T-cell (primary cell): ENCODE results near the gene SFXN5. TPM values are rescaled to one million over a fixed set of nuclear protein-coding genes. Genes with fewer than 3 reads are reported as not detected.

Source experiments
- ATAC-seq, 4 experiments: fragments of 200-7000 bp in 3 of 4; fragments of 150-1000 bp in 1 of 4; cut with Tn5 transposase; replicated peaks in 1 of 4; 1 replicate in 3 of 4; 2 replicates in 1 of 4; pipeline ENCODE4 v1.10.0; 2021; ENCODE audit warnings: moderate library complexity in 3 of 4, mild to moderate bottlenecking in 2 of 4, moderate number of reproducible peaks in 1 of 4
- CTCF ChIA-PET, 2 donors: fragments of 300-600 bp; sonication (Branson Sonifier 250); formaldehyde crosslinking; loops; one replicate each; lab custom pipeline; 2022; ENCODE audit warnings: antibody characterized with exemption in 2 of 2; lab: Charles Lee
- POLR2A ChIA-PET, 2 donors: fragments of 300-600 bp; sonication (Branson Sonifier 250); formaldehyde crosslinking; loops; one replicate each; lab custom pipeline; 2022; ENCODE audit warnings: antibody characterized with exemption in 2 of 2; lab: Charles Lee
- DNase-seq, 35 experiments: peaks; one replicate each; pipeline versions ENCODE4 v3.0.0 to v3.0.0-alpha.2; 2013 to 2023
- H3K27ac ChIP-seq: one replicate; pipeline ENCODE4 v1.5.1; 2013; ENCODE audit warnings: low read length
- H3K27me3 ChIP-seq, 2 experiments: replicated peaks in 1 of 2; 1 replicate in 1 of 2; 2 replicates in 1 of 2; pipeline versions ENCODE4 v1.6.1 to v1.7.0; 2013; ENCODE audit warnings: low read length in 1 of 2, mixed read lengths in 1 of 2; ENCODE audit not compliant: control insufficient read depth in 2 of 2, insufficient read depth in 2 of 2; ENCODE audit errors: extremely low read depth in 1 of 2
- H3K36me3 ChIP-seq, 2 donors: 1 replicate in 1 of 2; 2 replicates in 1 of 2; pipeline versions ENCODE4 v1.6.1 to v1.7.0; 2013; ENCODE audit warnings: low read length in 1 of 2; ENCODE audit not compliant: control insufficient read depth in 2 of 2, insufficient read depth in 1 of 2; ENCODE audit errors: extremely low read depth in 1 of 2
- H3K4me1 ChIP-seq, 2 experiments: 1 replicate in 1 of 2; 2 replicates in 1 of 2; pipeline versions ENCODE4 v1.6.1 to v1.7.0; 2013; ENCODE audit warnings: low read length in 2 of 2, mixed read lengths in 1 of 2; ENCODE audit not compliant: insufficient read depth in 2 of 2, control insufficient read depth in 1 of 2; ENCODE audit errors: extremely low read depth in 1 of 2
- H3K4me3 ChIP-seq, 2 donors: 1 replicate in 1 of 2; 2 replicates in 1 of 2; pipeline versions ENCODE4 v1.5.1 to v1.7.0; 2013; ENCODE audit warnings: mild to moderate bottlenecking in 2 of 2, low read length in 1 of 2, moderate library complexity in 1 of 2; ENCODE audit not compliant: control insufficient read depth in 1 of 2; ENCODE audit errors: extremely low read depth in 1 of 2
- H3K9me3 ChIP-seq: 2 replicates; pipeline ENCODE4 v1.7.0; 2013
- H3K27ac Mint-ChIP-seq, 2 donors: one replicate each; pipeline ENCODE4 v1.8.0; 2020 to 2021; ENCODE audit warnings: mild to moderate bottlenecking in 2 of 2, mixed read lengths in 2 of 2
- H3K27me3 Mint-ChIP-seq, 2 donors: one replicate each; pipeline ENCODE4 v1.8.0; 2021 to 2022; ENCODE audit warnings: mixed read lengths in 2 of 2
- H3K36me3 Mint-ChIP-seq: one replicate; pipeline ENCODE4 v1.8.0; 2021; ENCODE audit warnings: mixed read lengths
- H3K4me1 Mint-ChIP-seq, 3 donors: one replicate each; pipeline ENCODE4 v1.8.0; 2020 to 2022; ENCODE audit warnings: mixed read lengths in 3 of 3, mild to moderate bottlenecking in 1 of 3
- H3K4me3 Mint-ChIP-seq, 3 donors: one replicate each; pipeline ENCODE4 v1.8.0; 2020 to 2022; ENCODE audit warnings: mild to moderate bottlenecking in 3 of 3, mixed read lengths in 3 of 3, moderate library complexity in 3 of 3
- H3K9me3 Mint-ChIP-seq, 3 donors: one replicate each; pipeline ENCODE4 v1.8.0; 2020 to 2022; ENCODE audit warnings: mixed read lengths in 3 of 3
- WGBS: methylation state at CpG from one replicate; pipeline ENCODE4 v1.1.5; 2013; ENCODE audit warnings: missing lambda C conversion rate; ENCODE audit not compliant: insufficient coverage; 5-methylcytosine and 5-hydroxymethylcytosine counted together
- total RNA-seq, 35 experiments: library from RNA in 6 of 35; stranded (reverse) in 6 of 35; fragments of 120-200 nt in 1 of 35; gene quantifications; one replicate each; pipeline versions ENCODE4 v1.2.1 to v1.2.4 and lab custom pipeline; 2013 to 2026

SFXN5 gene
- total RNA-seq, 5 donors from 2014 or later (not counting 1 experiment from before 2014, with no cell fraction given), result 6.3 to 14.2 (median 9.7) TPM

GRCh38 chr2:72973137-72973535, 98.4 kb downstream of the SFXN5 start:
- ChIA-PET POLR2A (no interaction called here), CTCF (interaction anchor here (0.7 to 1.9 kb wide), 4 partner anchors 47 to 190 kb away, joined by 4 to 10 read pairs (median 6); no protein-coding TSS in a partner anchor)
- H3K9me3 ChIP-seq, result no peaks in the 10 kb centered on the region
- ATAC-seq (no peak), DNase-seq (no peak)
- H3K27ac ChIP-seq, result no peak overlapping the region
- no peaks in the 10 kb centered on the region for H3K36me3 ChIP-seq
- no peak overlapping the region for H3K4me3 ChIP-seq
- H3K27me3 Mint-ChIP-seq, result no peaks in the 10 kb centered on the region
- H3K4me3 Mint-ChIP-seq, result no peak overlapping the region
- peaks cover 0 to 21% of the 10 kb centered on the region in 2 experiments for H3K27me3 ChIP-seq
- H3K27ac Mint-ChIP-seq, result no peak overlapping the region
- WGBS, result 85% methylated on average over 6 of the region's 8 CpGs
- H3K36me3 Mint-ChIP-seq, result no peaks in the 10 kb centered on the region
- no peaks in the 10 kb centered on the region for H3K4me1 Mint-ChIP-seq
- H3K9me3 Mint-ChIP-seq, result no peaks in the 10 kb centered on the region
- no peaks in the 10 kb centered on the region for H3K4me1 ChIP-seq

- Histone ChIP-seq H3K27ac (no peak overlapping the region), H3K9me3 (no peaks in the 10 kb centered on the region), H3K4me1 (no peaks in the 10 kb centered on the region), H3K4me3 (no peak overlapping the region), H3K36me3 (no peaks in the 10 kb centered on the region), H3K27me3 (peaks cover 0 to 21% of the 10 kb centered on the region in 2 experiments)
- ATAC-seq, result no peak
- WGBS, result 88% methylated on average over 1 of the region's 12 CpGs
- POLR2A ChIA-PET, result no interaction called here
- H3K4me1 Mint-ChIP-seq, result no peaks in the 10 kb centered on the region
- no peaks in the 10 kb centered on the region for H3K9me3 Mint-ChIP-seq
- DNase-seq, result no peak
- no peaks in the 10 kb centered on the region for H3K27me3 Mint-ChIP-seq
- CTCF ChIA-PET, result interaction anchor here in 1 of 2 donors (1.3 kb wide), 1 partner anchor 46 kb away, joined by 4 read pairs; no protein-coding TSS in a partner anchor
- H3K27ac Mint-ChIP-seq, result no peak overlapping the region
- H3K36me3 Mint-ChIP-seq, result no peaks in the 10 kb centered on the region
- H3K4me3 Mint-ChIP-seq, result no peak overlapping the region
Measured at GRCh38 chr2:72972352-72973136, 99.0 kb downstream of the SFXN5 start.

GRCh38 chr2:72971036-72971435, 100.5 kb downstream of the SFXN5 start:
- no peaks in the 10 kb centered on the region for H3K27me3 Mint-ChIP-seq
- POLR2A ChIA-PET, result no interaction called here
- WGBS, result 94% methylated on average over 2 of the region's 7 CpGs
- Histone ChIP-seq H3K9me3 (no peaks in the 10 kb centered on the region), H3K27me3 (peaks cover 0 to 21% of the 10 kb centered on the region in 2 experiments), H3K27ac (no peak overlapping the region), H3K36me3 (no peaks in the 10 kb centered on the region), H3K4me3 (no peak overlapping the region), H3K4me1 (no peaks in the 10 kb centered on the region)
- DNase-seq, result no peak
- no peak for ATAC-seq
- no peak overlapping the region for H3K4me3 Mint-ChIP-seq
- CTCF ChIA-PET, result no interaction called here
- H3K27ac Mint-ChIP-seq, result no peak overlapping the region
- no peaks in the 10 kb centered on the region for H3K9me3 Mint-ChIP-seq
- H3K36me3 Mint-ChIP-seq, result no peaks in the 10 kb centered on the region
- H3K4me1 Mint-ChIP-seq, result no peaks in the 10 kb centered on the region

- no peak overlapping the region for H3K4me3 ChIP-seq
- WGBS, result 90% methylated on average over 4 of the region's 4 CpGs
- H3K36me3 Mint-ChIP-seq, result no peaks in the 10 kb centered on the region
- CTCF ChIA-PET, result interaction anchor here in 1 of 2 donors (0.7 kb wide), 3 partner anchors 33 to 202 kb away, joined by 4 to 5 read pairs (median 4); no protein-coding TSS in a partner anchor
- H3K27me3 Mint-ChIP-seq, result no peaks in the 10 kb centered on the region
- no peaks in the 10 kb centered on the region for H3K36me3 ChIP-seq
- no peak overlapping the region for H3K27ac Mint-ChIP-seq
- no peaks in the 10 kb centered on the region for H3K9me3 ChIP-seq
- H3K9me3 Mint-ChIP-seq, result no peaks in the 10 kb centered on the region
- no peak overlapping the region for H3K27ac ChIP-seq
- H3K4me1 Mint-ChIP-seq, result no peaks in the 10 kb centered on the region
- no peak overlapping the region for H3K4me3 Mint-ChIP-seq
- POLR2A ChIA-PET, result no interaction called here
- H3K27me3 ChIP-seq, result peaks cover 0 to 21% of the 10 kb centered on the region in 2 experiments
- no peak for DNase-seq
- no peaks in the 10 kb centered on the region for H3K4me1 ChIP-seq
- ATAC-seq, result no peak
Measured at GRCh38 chr2:72969706-72970105, 101.8 kb downstream of the SFXN5 start.

GRCh38 chr2:72968286-72968685, 103.2 kb downstream of the SFXN5 start:
- WGBS, result 96% methylated on average over 7 of the region's 8 CpGs
- Mint-ChIP-seq H3K27ac (no peak overlapping the region), H3K4me3 (no peak overlapping the region), H3K4me1 (no peaks in the 10 kb centered on the region), H3K27me3 (no peaks in the 10 kb centered on the region), H3K36me3 (no peaks in the 10 kb centered on the region), H3K9me3 (no peaks in the 10 kb centered on the region)
- no peak overlapping the region for H3K4me3 ChIP-seq
- no peaks in the 10 kb centered on the region for H3K9me3 ChIP-seq
- ChIA-PET POLR2A (no interaction called here), CTCF (no interaction called here)
- H3K4me1 ChIP-seq, result no peaks in the 10 kb centered on the region
- H3K27me3 ChIP-seq, result peaks cover 0 to 13% of the 10 kb centered on the region in 2 experiments
- no peak overlapping the region for H3K27ac ChIP-seq
- ATAC-seq, result no peak
- DNase-seq, result no peak
- no peaks in the 10 kb centered on the region for H3K36me3 ChIP-seq

GRCh38 chr2:72965770-72966450, 105.6 kb downstream of the SFXN5 start:
- Histone ChIP-seq H3K4me3 (no peak overlapping the region), H3K27ac (no peak overlapping the region), H3K27me3 (peaks cover 0 to 4% of the 10 kb centered on the region in 2 experiments), H3K36me3 (no peaks in the 10 kb centered on the region), H3K9me3 (no peaks in the 10 kb centered on the region), H3K4me1 (no peaks in the 10 kb centered on the region)
- DNase-seq (no peak), ATAC-seq (no peak)
- Mint-ChIP-seq H3K36me3 (no peaks in the 10 kb centered on the region), H3K27ac (no peak overlapping the region), H3K4me1 (no peaks in the 10 kb centered on the region), H3K9me3 (no peaks in the 10 kb centered on the region), H3K4me3 (no peak overlapping the region), H3K27me3 (no peaks in the 10 kb centered on the region)
- POLR2A ChIA-PET, result no interaction called here
- CTCF ChIA-PET, result no interaction called here
- 90% methylated on average over 13 of the region's 14 CpGs for WGBS
